Measurements from ENCODE around the gene HOXC13.

The HOXC13 gene

GRCh38 chr12:53987787-53988230, 49.2 kb downstream of the HOXC13 start:
- POLR2A ChIA-PET = interaction anchor here (0.6 to 4.9 kb wide), 8 partner anchors 11 to 311 kb away, joined by 3 to 69 read pairs (median 3); partner anchors contain the start of genes HOXC8 and HOXC9
- no peak for TF ChIP-seq L3MBTL2 (conservative IDR thresholded peaks at IDR 0.05)
- TF ChIP-seq FOXK2 (IDR thresholded peaks at IDR 0.05) = no peak
- no peak for TF ChIP-seq PKNOX1 (IDR thresholded peaks at IDR 0.05)
- no peak for TF ChIP-seq SUZ12 (IDR thresholded peaks at IDR 0.05)
- TF ChIP-seq NFRKB (IDR thresholded peaks at IDR 0.05) = no peak
- TF ChIP-seq ZNF384 (IDR thresholded peaks at IDR 0.05) = no peak
- no peak for TF ChIP-seq CTBP1 (IDR thresholded peaks at IDR 0.05; ENCODE audit: borderline replicate concordance)
- TF ChIP-seq HDGF (IDR thresholded peaks at IDR 0.05; ENCODE audit: borderline replicate concordance) = no peak
- TF ChIP-seq FOXM1 (IDR thresholded peaks at IDR 0.05; ENCODE audit: borderline replicate concordance) = no peak
- TF ChIP-seq LEF1 (IDR thresholded peaks at IDR 0.05; ENCODE audit: borderline replicate concordance) = no peak
- no peak for TF ChIP-seq SP1 (IDR thresholded peaks at IDR 0.05)
- no peak for TF ChIP-seq ELF4 (IDR thresholded peaks at IDR 0.05)
- TF ChIP-seq FOXA1 (IDR thresholded peaks at IDR 0.05) = no peak
- TF ChIP-seq TARDBP (IDR thresholded peaks at IDR 0.05) = no peak
- TF ChIP-seq BHLHE40 (IDR thresholded peaks at IDR 0.05; ENCODE audit: borderline replicate concordance) = no peak
- TF ChIP-seq ARNT (IDR thresholded peaks at IDR 0.05) = no peak
- no peak for DNase-seq (ENCODE audit: extremely low spot score)
- CTCF ChIA-PET = interaction anchor here (0.6 to 5.6 kb wide), 15 partner anchors 10 to 369 kb away, joined by 3 to 44 read pairs (median 4); partner anchors contain the start of gene HOXC13

GRCh38 chr12:53988541-53989226, 50.1 kb downstream of the HOXC13 start:
- TF ChIP-seq ZNF384 (IDR thresholded peaks at IDR 0.05) (no peak), ARNT (IDR thresholded peaks at IDR 0.05) (no peak), SUZ12 (IDR thresholded peaks at IDR 0.05) (no peak), L3MBTL2 (conservative IDR thresholded peaks at IDR 0.05) (no peak), HDGF (IDR thresholded peaks at IDR 0.05; ENCODE audit: borderline replicate concordance) (no peak), SP1 (IDR thresholded peaks at IDR 0.05) (no peak), PKNOX1 (IDR thresholded peaks at IDR 0.05) (no peak), CTBP1 (IDR thresholded peaks at IDR 0.05; ENCODE audit: borderline replicate concordance) (no peak), FOXA1 (IDR thresholded peaks at IDR 0.05) (no peak), ELF4 (IDR thresholded peaks at IDR 0.05) (no peak), LEF1 (IDR thresholded peaks at IDR 0.05; ENCODE audit: borderline replicate concordance) (no peak), FOXM1 (IDR thresholded peaks at IDR 0.05; ENCODE audit: borderline replicate concordance) (no peak), FOXK2 (IDR thresholded peaks at IDR 0.05) (no peak), NFRKB (IDR thresholded peaks at IDR 0.05) (no peak), BHLHE40 (IDR thresholded peaks at IDR 0.05; ENCODE audit: borderline replicate concordance) (no peak), TARDBP (IDR thresholded peaks at IDR 0.05) (no peak)
- CTCF ChIA-PET = interaction anchor here (1.0 to 5.6 kb wide), 12 partner anchors 9 to 368 kb away, joined by 3 to 44 read pairs (median 4); no protein-coding TSS in a partner anchor
- no peak for DNase-seq (ENCODE audit: extremely low spot score)
- POLR2A ChIA-PET = interaction anchor here (0.6 to 4.9 kb wide), 6 partner anchors 10 to 228 kb away, joined by 3 to 69 read pairs (median 3); partner anchors contain the start of gene HOXC9

- no peak for DNase-seq (ENCODE audit: extremely low spot score)
- TF ChIP-seq ARNT (IDR thresholded peaks at IDR 0.05) = no peak
- no peak for TF ChIP-seq FOXK2 (IDR thresholded peaks at IDR 0.05)
- TF ChIP-seq PKNOX1 (IDR thresholded peaks at IDR 0.05) = no peak
- TF ChIP-seq SUZ12 (IDR thresholded peaks at IDR 0.05) = no peak
- TF ChIP-seq ZNF384 (IDR thresholded peaks at IDR 0.05) = no peak
- TF ChIP-seq LEF1 (IDR thresholded peaks at IDR 0.05; ENCODE audit: borderline replicate concordance) = no peak
- TF ChIP-seq NFRKB (IDR thresholded peaks at IDR 0.05) = no peak
- CTCF ChIA-PET = interaction anchor here (1.0 to 5.6 kb wide), 7 partner anchors 9 to 226 kb away, joined by 3 to 44 read pairs (median 5); no protein-coding TSS in a partner anchor
- POLR2A ChIA-PET = interaction anchor here (1.8 to 4.9 kb wide), 3 partner anchors 9 to 49 kb away, joined by 4 to 69 read pairs (median 8); partner anchors contain the start of gene HOXC9
These were observed 50.8 kb downstream of the HOXC13 start for GRCh38 chr12:53989227-53990113.

- POLR2A ChIA-PET = interaction anchor here (0.7 to 2.2 kb wide), 8 partner anchors 10 to 62 kb away, joined by 3 to 12 read pairs (median 4); partner anchors contain the start of genes HOXC13, HOXC8 and HOXC9
- CTCF ChIA-PET = interaction anchor here (0.6 to 1.8 kb wide), 8 partner anchors 10 to 369 kb away, joined by 3 to 6 read pairs (median 4); partner anchors contain the start of gene HOXC9
- no peak for DNase-seq (ENCODE audit: extremely low spot score)
- TF ChIP-seq FOXM1 (IDR thresholded peaks at IDR 0.05; ENCODE audit: borderline replicate concordance) (no peak), CTBP1 (IDR thresholded peaks at IDR 0.05; ENCODE audit: borderline replicate concordance) (peak; percentile 70), FOXK2 (IDR thresholded peaks at IDR 0.05) (no peak), FOXA1 (IDR thresholded peaks at IDR 0.05) (no peak)
These were observed 51.9 kb downstream of the HOXC13 start for GRCh38 chr12:53990311-53991076.

Measured in HEK293T (cell line).